IMR-90 (cell line): ENCODE measurements around the gene ANKRD13B. TPM values are rescaled to one million over a fixed set of nuclear protein-coding genes. Genes with fewer than 3 reads are reported as not detected.

Experiments used
- ATAC-seq: fragments of 200-7000 bp; cut with Tn5 transposase; 2 replicates; pipeline ENCODE4 v1.9.1; 2020; ENCODE audit warnings: low read depth, mild to moderate bottlenecking, moderate library complexity
- BruUV-seq: library from RNA; stranded (reverse); fragments of 400-500 nt; replicated peaks from 2 replicates; lab custom pipeline; 2021; lab: Mats Ljungman, UMichigan
- CTCF ChIA-PET: fragments of 300-600 bp; formaldehyde crosslinking; extraction: SDS; loops from one replicate; lab custom pipeline; 2021; ENCODE audit warnings: antibody characterized with exemption; lab: Yijun Ruan, JAX
- POLR2A ChIA-PET: fragments of 300-600 bp; sonication (Branson Sonifier 250); formaldehyde crosslinking; loops from one replicate; lab custom pipeline; 2022; ENCODE audit warnings: antibody characterized with exemption; ENCODE audit not compliant: unreplicated experiment; lab: Charles Lee
- DNase-seq: peaks from one replicate; pipeline ENCODE4 v3.0.0; 2013
- H2AFZ ChIP-seq: replicated peaks from 2 replicates; pipeline ENCODE3; 2013; ENCODE audit warnings: low read length, mild to moderate bottlenecking; ENCODE audit not compliant: poor library complexity
- H2AK5ac ChIP-seq: 2 replicates; pipeline ENCODE4 v1.6.1; 2013; ENCODE audit warnings: low read depth, low read length, inconsistent platforms
- H2AK9ac ChIP-seq: replicated peaks from 2 replicates; pipeline ENCODE3; 2013; ENCODE audit warnings: mild to moderate bottlenecking, low read depth, low read length, moderate library complexity; ENCODE audit not compliant: poor library complexity
- H2BK120ac ChIP-seq: 2 replicates; pipeline ENCODE4 v1.6.1; 2013; ENCODE audit warnings: low read depth, low read length, inconsistent platforms
- H2BK15ac ChIP-seq: 3 replicates; pipeline ENCODE4 v1.6.1; 2013; ENCODE audit warnings: low read depth, low read length, inconsistent platforms
- H2BK20ac ChIP-seq: 2 replicates; pipeline ENCODE4 v1.6.1; 2013; ENCODE audit warnings: low read depth, mild to moderate bottlenecking, inconsistent platforms, low read length, moderate library complexity
- H2BK5ac ChIP-seq: 2 replicates; pipeline ENCODE4 v1.6.1; 2013; ENCODE audit warnings: mild to moderate bottlenecking, low read depth, low read length, inconsistent platforms; ENCODE audit not compliant: poor library complexity, severe bottlenecking
- H3K14ac ChIP-seq: replicated peaks from 2 replicates; pipeline ENCODE4 v1.6.1; 2013; ENCODE audit warnings: low read depth, low read length, inconsistent platforms
- H3K18ac ChIP-seq: 2 replicates; pipeline ENCODE4 v1.6.1; 2013; ENCODE audit warnings: low read depth, low read length, control low read depth
- H3K23ac ChIP-seq: 2 replicates; pipeline ENCODE4 v1.6.1; 2013; ENCODE audit warnings: low read depth, low read length, inconsistent platforms
- H3K27ac ChIP-seq: 2 replicates; pipeline ENCODE4 v1.5.1; 2013; ENCODE audit warnings: mild to moderate bottlenecking, control low read depth, low read length; ENCODE audit not compliant: insufficient read depth
- H3K27me3 ChIP-seq: 2 replicates; pipeline ENCODE4 v1.6.1; 2013; ENCODE audit warnings: low read length; ENCODE audit not compliant: control insufficient read depth, insufficient read depth
- H3K36me3 ChIP-seq: 2 replicates; pipeline ENCODE4 v1.6.1; 2013; ENCODE audit warnings: low read length, mixed read lengths; ENCODE audit not compliant: control insufficient read depth, insufficient read depth
- H3K4ac ChIP-seq: 2 replicates; pipeline ENCODE4 v1.6.1; 2013; ENCODE audit warnings: low read depth, low read length, inconsistent platforms
- H3K4me1 ChIP-seq: 2 replicates; pipeline ENCODE4 v1.6.1; 2013; ENCODE audit warnings: low read length, mixed read lengths; ENCODE audit not compliant: control insufficient read depth, insufficient read depth
- H3K4me2 ChIP-seq: 2 replicates; pipeline ENCODE4 v1.6.1; 2013; ENCODE audit warnings: low read depth, mild to moderate bottlenecking, control low read depth, low read length, moderate library complexity
- H3K4me3 ChIP-seq: 2 replicates; pipeline ENCODE4 v1.5.1; 2013; ENCODE audit warnings: low read depth, mild to moderate bottlenecking, control low read depth, low read length, moderate library complexity; ENCODE audit not compliant: insufficient read depth
- H3K56ac ChIP-seq: 2 replicates; pipeline ENCODE4 v1.6.1; 2013; ENCODE audit warnings: low read length, inconsistent platforms; ENCODE audit not compliant: insufficient read depth; ENCODE audit errors: extremely low read depth
- H3K79me1 ChIP-seq, 2 experiments: 2 replicates each; pipeline ENCODE4 v1.6.1; 2013; ENCODE audit warnings: low read length in 2 of 2, inconsistent platforms in 1 of 2, low read depth in 1 of 2
- H3K9ac ChIP-seq: 2 replicates; pipeline ENCODE4 v1.6.1; 2013; ENCODE audit warnings: low read depth, low read length, control low read depth
- H3K9me1 ChIP-seq: 2 replicates; pipeline ENCODE4 v1.6.1; 2013; ENCODE audit warnings: low read length, inconsistent platforms; ENCODE audit not compliant: insufficient read depth
- H3K9me3 ChIP-seq: 2 replicates; pipeline ENCODE4 v1.6.1; 2013; ENCODE audit warnings: low read length; ENCODE audit not compliant: control insufficient read depth, insufficient read depth
- H4K20me1 ChIP-seq: 2 replicates; pipeline ENCODE4 v1.6.1; 2013; ENCODE audit warnings: low read length, inconsistent platforms; ENCODE audit not compliant: insufficient read depth
- H4K5ac ChIP-seq: 2 replicates; pipeline ENCODE4 v1.6.1; 2013; ENCODE audit warnings: mild to moderate bottlenecking, low read depth, low read length, control low read depth
- H4K8ac ChIP-seq, 2 experiments: 2 replicates each; pipeline ENCODE4 v1.6.1; 2013; ENCODE audit warnings: low read depth in 2 of 2, low read length in 2 of 2, control low read depth in 1 of 2, inconsistent platforms in 1 of 2
- H4K91ac ChIP-seq: 2 replicates; pipeline ENCODE4 v1.6.1; 2013; ENCODE audit warnings: low read depth, low read length, inconsistent platforms; ENCODE audit not compliant: insufficient read depth
- BHLHE40 ChIP-seq: fragments of 150-350 bp; IDR thresholded peaks from 2 replicates; pipeline ENCODE4 v1.6.1; 2016; ENCODE audit warnings: mild to moderate bottlenecking, low read depth, low read length
- CEBPB ChIP-seq: IDR thresholded peaks from 2 replicates; pipeline ENCODE4 v1.6.1; 2012; ENCODE audit warnings: low read depth, low read length, improper control_type of control experiment
- CHD1 ChIP-seq: IDR thresholded peaks from 2 replicates; pipeline ENCODE4 v1.6.1; 2012; ENCODE audit warnings: low read depth, low read length, improper control_type of control experiment
- CTCF ChIP-seq: conservative IDR thresholded peaks from 2 replicates; pipeline ENCODE4 v1.5.1; 2012; ENCODE audit warnings: mild to moderate bottlenecking, low read depth, low read length, improper control_type of control experiment
- ELK1 ChIP-seq: fragments of 150-350 bp; IDR thresholded peaks from 2 replicates; pipeline ENCODE4 v1.6.1; 2016; ENCODE audit warnings: low read depth, mild to moderate bottlenecking, low read length, moderate library complexity, borderline replicate concordance
- FOS ChIP-seq: fragments of 150-350 bp; IDR thresholded peaks from 2 replicates; pipeline ENCODE4 v1.6.1; 2016; ENCODE audit warnings: low read depth, low read length
- MAFK ChIP-seq: IDR thresholded peaks from 2 replicates; pipeline ENCODE4 v1.6.1; 2012; ENCODE audit warnings: low read depth, low read length, improper control_type of control experiment
- MAZ ChIP-seq: IDR thresholded peaks from 2 replicates; pipeline ENCODE4 v1.6.1; 2012; ENCODE audit warnings: low read depth, mild to moderate bottlenecking, low read length, improper control_type of control experiment, moderate library complexity, borderline replicate concordance
- MXI1 ChIP-seq: IDR thresholded peaks from 2 replicates; pipeline ENCODE4 v1.6.1; 2012; ENCODE audit warnings: low read depth, mild to moderate bottlenecking, low read length, moderate library complexity, borderline replicate concordance
- NFE2L2 ChIP-seq: fragments of 150-350 bp; IDR thresholded peaks from 2 replicates; pipeline ENCODE4 v1.6.1; 2016; ENCODE audit warnings: low read depth, mild to moderate bottlenecking, low read length
- POLR2A ChIP-seq: IDR thresholded peaks from 2 replicates; pipeline ENCODE4 v1.6.1; 2012; ENCODE audit warnings: mild to moderate bottlenecking, low read depth, low read length
- RAD21 ChIP-seq: IDR thresholded peaks from 2 replicates; pipeline ENCODE4 v1.6.1; 2012; ENCODE audit warnings: low read length, improper control_type of control experiment
- RCOR1 ChIP-seq: IDR thresholded peaks from 2 replicates; pipeline ENCODE4 v1.6.1; 2012; ENCODE audit warnings: mild to moderate bottlenecking, low read length, improper control_type of control experiment; ENCODE audit not compliant: insufficient replicate concordance
- RFX5 ChIP-seq: IDR thresholded peaks from 2 replicates; pipeline ENCODE4 v1.8.0; 2012; ENCODE audit warnings: low read depth, mild to moderate bottlenecking, low read length, moderate library complexity
- SMC3 ChIP-seq: fragments of 150-350 bp; IDR thresholded peaks from 2 replicates; pipeline ENCODE4 v1.6.1; 2016; ENCODE audit warnings: low read depth, mild to moderate bottlenecking, antibody characterized with exemption, low read length, moderate library complexity
- USF2 ChIP-seq: fragments of 150-350 bp; IDR thresholded peaks from 2 replicates; pipeline ENCODE4 v1.6.1; 2017; ENCODE audit warnings: mild to moderate bottlenecking, antibody characterized with exemption, low read length, low read depth
- WGBS, 2 experiments: methylation state at CpG; one replicate each; pipeline versions ENCODE4 v1.1.5 to v1.1.7; 2013; ENCODE audit warnings: missing lambda C conversion rate in 2 of 2; ENCODE audit not compliant: insufficient read length in 1 of 2; ENCODE audit errors: extremely low coverage in 2 of 2; 5-methylcytosine and 5-hydroxymethylcytosine counted together
- dilution Hi-C: fragments of 300-500 bp; cut with HindIII; formaldehyde crosslinking; loops from one replicate; pipeline ENCODE4 v1.14.3; 2018; ENCODE audit warnings: low sequenced_read_pairs; ENCODE audit not compliant: unreplicated experiment
- in situ Hi-C: fragments of 300-500 bp; cut with MboI; formaldehyde crosslinking; loops from 3 replicates; pipeline ENCODE4 v1.14.3; 2019; ENCODE audit warnings: low sequenced_read_pairs, inconsistent platforms, mixed read lengths
- intact Hi-C: fragments of 100-400 bp; cut with micrococcal nuclease; formaldehyde crosslinking; loops from 2 replicates; pipeline ENCODE4 v1.10.0; 2022
- polyA plus RNA-seq, 3 experiments: library from polyadenylated mRNA; depleted of rRNA; stranded (reverse); fragments of >200 nt; gene quantifications; 2 replicates each; pipeline ENCODE4 v1.2.3, GENCODE V29; 2012; ENCODE audit warnings: low replicate concordance in 1 of 3
- total RNA-seq: library from RNA; depleted of rRNA; stranded (reverse); fragments of >200 nt; gene quantifications from 2 replicates; pipeline ENCODE4 v1.2.3, GENCODE V29; 2012

The ANKRD13B gene
- total and polyA plus RNA-seq, 2 of the 4 experiments (the other 2 are of a cell fraction) = 0.90 to 4.0 TPM

GRCh38 chr17:29612094-29612403 is 19.1 kb downstream of the ANKRD13B start:
- no peaks in the 10 kb centered on the region for H3K4me1 ChIP-seq
- peaks cover 2% of the 10 kb centered on the region; the same call in 1 of the 2 replicates for H3K36me3 ChIP-seq
- no peak overlapping the region for H3K27ac ChIP-seq
- H2AFZ ChIP-seq = no peak overlapping the region
- in situ Hi-C loops = no loop called here
- peaks cover 2% of the 10 kb centered on the region; the same call in 1 of the 2 replicates for H4K20me1 ChIP-seq
- intact Hi-C loops = no loop called here
- H3K4me3 ChIP-seq = no peak overlapping the region
- no peak overlapping the region for H4K91ac ChIP-seq
- no peak overlapping the region for H4K5ac ChIP-seq
- H3K9me3 ChIP-seq = no peaks in the 10 kb centered on the region
- 0 out of 4 replicates have a peak, but pooled peaks cover 0 to 2% of the 10 kb centered on the region in 2 experiments for H3K79me1 ChIP-seq
- TF ChIP-seq MAZ (no peak), RAD21 (no peak), CEBPB (no peak), POLR2A (no peak), MAFK (no peak), RCOR1 (no peak), CHD1 (no peak), USF2 (no peak), ELK1 (no peak), FOS (no peak), BHLHE40 (no peak), SMC3 (no peak), NFE2L2 (no peak), MXI1 (no peak), RFX5 (no peak), CTCF (no peak)
- ChIA-PET CTCF (no interaction called here), POLR2A (no interaction called here)
- H3K18ac ChIP-seq = no peak overlapping the region
- H2AK9ac ChIP-seq = no peak overlapping the region
- no peak overlapping the region for H2BK120ac ChIP-seq
- dilution Hi-C loops = no loop called here
- DNase-seq (no peak), ATAC-seq (no peak)
- H2BK5ac ChIP-seq = no peak overlapping the region
- no peaks in the 10 kb centered on the region; the same call in 1 of the 2 replicates for H3K27me3 ChIP-seq
- no peak overlapping the region for H3K23ac ChIP-seq
- no peak overlapping the region for H2BK20ac ChIP-seq
- H3K4me2 ChIP-seq = no peak overlapping the region
- BruUV-seq = no TSS peak
- no peak overlapping the region for H2AK5ac ChIP-seq
- WGBS, 2 experiments = no CpG with 5 or more reads among the region's 12 CpGs
- H3K14ac ChIP-seq = no peak overlapping the region
- no peak overlapping the region for H2BK15ac ChIP-seq
- no peak overlapping the region for H3K56ac ChIP-seq
- no peak overlapping the region for H3K9ac ChIP-seq
- no peak overlapping the region for H3K4ac ChIP-seq
- peaks cover 8% of the 10 kb centered on the region; the same call in 1 of the 2 replicates for H3K9me1 ChIP-seq
- H4K8ac ChIP-seq = no peak overlapping the region
